ENCODE results near the gene OR11A1. TPM values are rescaled to one million over a fixed set of nuclear protein-coding genes. Genes with fewer than 3 reads are reported as not detected.

The OR11A1 gene, protein sequence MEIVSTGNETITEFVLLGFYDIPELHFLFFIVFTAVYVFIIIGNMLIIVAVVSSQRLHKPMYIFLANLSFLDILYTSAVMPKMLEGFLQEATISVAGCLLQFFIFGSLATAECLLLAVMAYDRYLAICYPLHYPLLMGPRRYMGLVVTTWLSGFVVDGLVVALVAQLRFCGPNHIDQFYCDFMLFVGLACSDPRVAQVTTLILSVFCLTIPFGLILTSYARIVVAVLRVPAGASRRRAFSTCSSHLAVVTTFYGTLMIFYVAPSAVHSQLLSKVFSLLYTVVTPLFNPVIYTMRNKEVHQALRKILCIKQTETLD
- not detected in 5 replicates for total RNA-seq (2022; extraction: Qiagen RNA extraction)

DNA sequence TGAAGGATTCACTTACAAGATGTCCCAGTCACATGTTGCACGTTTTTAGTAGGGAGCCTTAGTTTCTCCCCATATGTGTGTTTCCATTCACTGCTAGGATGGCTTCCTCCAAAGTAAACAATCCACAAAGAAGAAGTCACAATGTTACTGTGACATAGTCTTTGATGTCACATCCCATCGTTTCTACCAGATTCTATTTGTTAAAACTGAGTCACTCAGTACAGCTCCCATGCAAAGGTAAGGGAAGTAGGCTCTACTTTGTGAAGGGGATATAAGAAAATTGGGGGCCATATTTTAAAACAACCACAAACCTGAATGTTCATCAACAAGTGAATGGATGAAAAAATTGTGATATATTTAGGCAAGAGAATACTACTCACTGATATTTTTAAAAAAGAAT lies at the start of gene OR11A1, which contains the start of gene OR2H1:
Gene OR11A1, minus strand, starts transcription at position 101 of the 400 bp plus-strand sequence. CDS start 29,430 bp downstream, outside the sequence.
Gene OR2H1, plus strand, starts transcription at position 185 of the 400 bp plus-strand sequence. CDS start 4,615 bp downstream, outside the sequence.

DNA sequence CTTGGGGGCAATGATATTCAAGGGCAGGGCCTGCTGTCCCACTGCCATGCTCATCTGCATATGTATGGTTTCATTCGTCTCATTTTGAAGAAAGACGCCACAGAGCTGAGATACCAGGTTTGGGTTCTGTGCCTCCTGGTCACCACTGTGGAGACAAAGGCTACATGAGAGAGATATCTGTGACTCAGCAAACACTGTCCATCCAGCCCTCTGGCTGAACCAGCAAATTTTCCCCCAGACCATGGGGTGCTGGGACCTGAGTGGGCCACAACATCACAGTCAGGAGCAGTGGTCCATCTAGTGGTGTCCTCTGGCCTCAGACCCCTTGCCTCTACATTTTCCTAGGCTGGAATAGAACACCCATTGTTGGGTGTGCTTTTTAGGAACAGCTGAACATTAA lies 30.8 kb upstream of the OR11A1 start, which contains the start of gene MAS1L:
Gene MAS1L, minus strand, starts transcription at position 297 of the 400 bp plus-strand sequence. Its CDS starts 54 bp downstream, at position 243.

DNA sequence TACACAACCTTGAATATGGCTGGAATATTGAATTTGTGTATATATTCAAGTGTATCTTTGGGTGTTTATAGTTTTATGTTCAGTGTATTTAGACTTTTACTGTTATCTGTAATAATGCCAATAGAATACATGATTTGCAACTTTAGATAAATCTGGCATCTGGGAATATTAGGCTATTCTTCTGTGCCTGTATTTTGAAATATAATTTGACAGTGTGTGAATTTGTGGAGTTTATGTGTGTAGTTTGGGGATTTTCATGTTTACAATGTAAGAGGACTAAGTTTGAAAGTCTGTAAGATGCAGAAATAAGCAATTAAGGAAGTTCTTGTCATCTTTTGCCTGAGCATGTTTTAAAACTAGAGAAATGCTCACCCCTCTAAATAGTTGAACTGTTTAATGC lies 17.9 kb downstream of the OR11A1 start, which contains the start of gene OR10C1:
Gene OR10C1, plus strand, starts transcription at position 301 of the 400 bp plus-strand sequence. CDS start 710 bp downstream, outside the sequence.

DNA sequence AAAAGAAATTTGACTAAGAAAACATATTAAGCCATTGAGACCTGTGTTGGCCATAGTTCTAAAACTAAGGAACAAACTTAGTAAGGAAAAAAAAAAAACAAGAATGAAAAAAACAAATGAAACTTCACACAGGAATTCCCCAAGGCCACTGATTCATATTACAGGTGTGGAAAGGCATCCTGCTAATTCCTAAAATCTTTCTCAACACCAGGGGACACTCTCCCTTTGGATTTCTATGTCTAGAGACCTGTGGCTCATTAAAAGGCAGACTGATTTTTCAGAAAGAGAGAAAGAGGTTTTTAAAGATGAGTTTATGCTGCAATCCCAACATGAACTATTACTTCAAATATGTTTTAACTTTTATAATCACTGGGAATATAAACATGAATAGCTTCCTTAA lies 42.3 kb downstream of the OR11A1 start, which contains the start of gene OR12D1:
Gene OR12D1, plus strand, starts transcription at position 341 of the 400 bp plus-strand sequence.

DNA sequence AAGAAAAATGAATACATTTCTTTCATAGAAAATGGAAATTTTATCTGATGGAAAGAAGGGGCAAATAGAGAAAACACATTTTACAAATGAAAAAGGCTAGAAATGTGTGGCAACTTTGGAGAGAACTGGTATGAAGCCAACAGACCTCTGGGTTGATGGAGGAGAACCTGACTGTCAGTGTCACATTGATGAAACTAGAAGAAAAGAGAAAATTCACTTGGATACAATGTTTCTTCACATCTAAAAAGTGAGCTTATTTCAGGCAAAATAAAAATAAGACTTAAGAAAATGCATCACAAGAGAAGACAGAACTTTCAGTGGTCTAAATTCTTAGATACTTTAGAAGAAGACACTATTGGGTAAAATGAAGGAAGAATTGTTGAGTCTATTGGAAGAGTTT lies 61.5 kb downstream of the OR11A1 start, which contains the start of gene OR12D2:
Gene OR12D2, plus strand, starts transcription at position 301 of the 400 bp plus-strand sequence. CDS start 1,069 bp downstream, outside the sequence.

Other genes starting within 250 kb of the OR11A1 start
- not detected in 5 replicates for gene OR14J1, start 155.4 kb downstream of the OR11A1 start, total RNA-seq (2022; extraction: Qiagen RNA extraction)
- not detected in 5 replicates for gene OR5V1, start 88.2 kb downstream of the OR11A1 start, total RNA-seq (2022; extraction: Qiagen RNA extraction)
- gene OR12D3, start 81.8 kb downstream of the OR11A1 start, total RNA-seq (2022; extraction: Qiagen RNA extraction): not detected in 5 replicates
- not detected in 5 replicates for gene OR12D2, start 61.4 kb downstream of the OR11A1 start, total RNA-seq (2022; extraction: Qiagen RNA extraction)
- not detected in 5 replicates for gene OR12D1, start 42.1 kb downstream of the OR11A1 start, total RNA-seq (2022; extraction: Qiagen RNA extraction)
- gene OR10C1, start 17.8 kb downstream of the OR11A1 start, total RNA-seq (2022; extraction: Qiagen RNA extraction): not detected in 5 replicates
- not detected in 5 replicates for gene OR2H1, start 84 bp upstream of the OR11A1 start, total RNA-seq (2022; extraction: Qiagen RNA extraction)
- gene MAS1L, start 30.9 kb upstream of the OR11A1 start, total RNA-seq (2022; extraction: Qiagen RNA extraction): not detected in 5 replicates
- 0.33 to 1.0 TPM (median 0.87 TPM) in 5 replicates for gene UBD, start 102.7 kb upstream of the OR11A1 start, total RNA-seq (2022; extraction: Qiagen RNA extraction)
- gene OR2H2, start 128.1 kb upstream of the OR11A1 start, total RNA-seq (2022; extraction: Qiagen RNA extraction): not detected in 5 replicates
- 4.3 to 6.1 TPM (median 5.8 TPM) in 5 replicates for gene GABBR1, start 176.1 kb upstream of the OR11A1 start, total RNA-seq (2022; extraction: Qiagen RNA extraction)
- gene MOG, start 200.0 kb upstream of the OR11A1 start, total RNA-seq (2022; extraction: Qiagen RNA extraction): not detected in 5 replicates
- gene ZFP57, start 224.1 kb upstream of the OR11A1 start, total RNA-seq (2022; extraction: Qiagen RNA extraction): not detected in 5 replicates

All from A549 treated with Mapracorat at 1 μM for 4 hours (cell line).